HCT116 (cell line): ENCODE data around the gene ASAH2B. TPM values are rescaled to one million over a fixed set of nuclear protein-coding genes. Genes with fewer than 3 reads are reported as not detected.
A peak's percentile ranks its signal among the peaks of the same experiment; 100 is the strongest.
"Not testable (repeated sequence)": the region's sequence is repeated elsewhere in the genome, so short reads cannot be mapped to it uniquely, and the experiment has no call there.

Experiments
- ATAC-seq: fragments of 200-7000 bp; cut with Tn5 transposase; 2 replicates; pipeline ENCODE4 v1.9.1; 2020; ENCODE audit warnings: mild to moderate bottlenecking, moderate library complexity
- BruUV-seq: library from RNA; stranded (reverse); fragments of 400-500 nt; replicated peaks from 2 replicates; lab custom pipeline; 2021; lab: Mats Ljungman, UMichigan
- CTCF ChIA-PET: fragments of 300-600 bp; sonication (Branson Sonifier 250); formaldehyde crosslinking; loops from one replicate; lab custom pipeline; 2021; ENCODE audit warnings: antibody characterized with exemption; lab: Charles Lee
- POLR2A ChIA-PET: fragments of 300-600, 350-600 bp; sonication (Branson Sonifier 250); formaldehyde crosslinking; loops from one replicate; lab custom pipeline; 2021; ENCODE audit warnings: antibody characterized with exemption; lab: Charles Lee
- RAD21 ChIA-PET, 2 experiments: fragments of 300-600 bp; sonication (Branson Sonifier 250); formaldehyde crosslinking; loops; one replicate each; lab custom pipeline; 2023; ENCODE audit warnings: low total read pairs in 2 of 2; ENCODE audit not compliant: uncharacterized antibody in 2 of 2, unreplicated experiment in 2 of 2, low non-redundant PET in 1 of 2; lab: Charles Lee
- DNase-seq: peaks from one replicate; pipeline ENCODE4 v3.0.0-alpha.2; 2010; ENCODE audit warnings: low read depth, low spot score
- H2AFZ ChIP-seq: fragments of 200-600 bp; shearing (Covaris generic), sonication (generic); 2 replicates; pipeline ENCODE4 v1.6.1; 2017; ENCODE audit warnings: low read depth, mixed run types, mixed read lengths, antibody characterized with exemption, low read length; ENCODE audit not compliant: poor library complexity, severe bottlenecking
- H3K27ac ChIP-seq: 2 replicates; pipeline ENCODE4 v1.5.1; 2012; ENCODE audit warnings: low read depth, low read length
- H3K27me3 ChIP-seq: fragments of 200-600 bp; sonication (generic); 2 replicates; pipeline ENCODE4 v1.6.1; 2016; ENCODE audit warnings: mixed run types, low read length, mixed read lengths; ENCODE audit not compliant: insufficient read depth
- H3K36me3 ChIP-seq, 2 experiments: fragments of 200-500 bp in 1 of 2; fragments of 200-600 bp in 1 of 2; sonication (Bioruptor generic) in 1 of 2; sonication (generic) in 1 of 2; 2 replicates each; pipeline versions ENCODE4 v1.5.1 to v1.6.1; 2014 to 2016; ENCODE audit warnings: low read length in 2 of 2, inconsistent platforms in 1 of 2, mixed read lengths in 1 of 2, mixed run types in 1 of 2; ENCODE audit not compliant: insufficient read depth in 2 of 2, control insufficient read depth in 1 of 2
- H3K4me1 ChIP-seq, 2 experiments: fragments of 200-600 bp in 1 of 2; sonication (generic) in 1 of 2; 2 replicates each; pipeline versions ENCODE4 v1.5.1 to v1.6.1; 2012 to 2017; ENCODE audit warnings: low read length in 2 of 2, inconsistent platforms in 1 of 2, mild to moderate bottlenecking in 1 of 2, mixed read lengths in 1 of 2, mixed run types in 1 of 2, moderate library complexity in 1 of 2; ENCODE audit not compliant: insufficient read depth in 2 of 2, control insufficient read depth in 1 of 2
- H3K4me2 ChIP-seq: fragments of 200-600 bp; sonication (generic); 2 replicates; pipeline ENCODE4 v1.6.1; 2017; ENCODE audit warnings: mixed run types, low read length, mixed read lengths
- H3K4me3 ChIP-seq, 2 experiments: fragments of 200-600 bp in 1 of 2; sonication (generic) in 1 of 2; replicated peaks in 1 of 2; 2 replicates each; pipeline ENCODE4 v1.5.1; 2011 to 2016; ENCODE audit warnings: low read length in 2 of 2, control low read depth in 1 of 2, low read depth in 1 of 2, mild to moderate bottlenecking in 1 of 2, mixed read lengths in 1 of 2, mixed run types in 1 of 2
- H3K79me2 ChIP-seq: fragments of 200-600 bp; sonication (generic); 2 replicates; pipeline ENCODE4 v1.6.1; 2017; ENCODE audit warnings: mild to moderate bottlenecking, mixed run types, low read length, moderate library complexity, mixed read lengths; ENCODE audit not compliant: insufficient read depth
- H3K9ac ChIP-seq: fragments of 200-600 bp; sonication (generic); 2 replicates; pipeline ENCODE4 v1.6.1; 2016; ENCODE audit warnings: low read length, mixed read lengths
- H3K9me2 ChIP-seq: fragments of 200-600 bp; sonication (generic), shearing (Covaris generic); 2 replicates; pipeline ENCODE4 v1.6.1; 2017; ENCODE audit warnings: mixed run types, mild to moderate bottlenecking, moderate library complexity; ENCODE audit not compliant: insufficient read depth
- H3K9me3 ChIP-seq, 2 experiments: fragments of 200-500 bp in 1 of 2; fragments of 200-600 bp in 1 of 2; sonication (Bioruptor generic) in 1 of 2; sonication (generic) in 1 of 2; 2 replicates each; pipeline ENCODE4 v1.6.1; 2014 to 2017; ENCODE audit warnings: low read length in 2 of 2, mixed read lengths in 2 of 2, inconsistent platforms in 1 of 2, low read depth in 1 of 2, mild to moderate bottlenecking in 1 of 2, mixed run types in 1 of 2, moderate library complexity in 1 of 2; ENCODE audit not compliant: control insufficient read depth in 1 of 2, insufficient read depth in 1 of 2
- H4K20me1 ChIP-seq: fragments of 200-600 bp; sonication (generic), shearing (Covaris generic); 2 replicates; pipeline ENCODE4 v1.6.1; 2017; ENCODE audit warnings: mixed run types, mild to moderate bottlenecking, moderate library complexity; ENCODE audit not compliant: insufficient read depth
- CTCF ChIP-seq, 3 experiments: fragments of 200-600 bp in 1 of 3; sonication (generic) in 1 of 3; IDR thresholded peaks in 2 of 3; conservative IDR thresholded peaks in 1 of 3; 2 replicates each; pipeline ENCODE4 v1.5.1; 2012 to 2017; ENCODE audit warnings: low read depth in 2 of 3, low read length in 2 of 3, antibody characterized with exemption in 1 of 3, borderline replicate concordance in 1 of 3, control low read depth in 1 of 3, mild to moderate bottlenecking in 1 of 3, mixed read lengths in 1 of 3, mixed run types in 1 of 3, moderate library complexity in 1 of 3; ENCODE audit not compliant: insufficient read depth in 1 of 3
- intact Hi-C: fragments of 100-400 bp; cut with micrococcal nuclease; formaldehyde crosslinking; loops from 2 replicates; pipeline ENCODE4 v1.10.0; 2022
- total RNA-seq: library from RNA; stranded (reverse); gene quantifications from one replicate; pipeline ENCODE4 v1.2.1, GENCODE V29; 2021; ENCODE audit not compliant: unreplicated experiment

Gene ASAH2B
- total RNA-seq, 1 experiment from 2014 or later: 10.8 TPM

GRCh38 chr10:50697819-50698218 is 41.9 kb upstream of the ASAH2B start:
- peak; percentile 98 for ATAC-seq
- H3K4me1 ChIP-seq, H3K27ac ChIP-seq, H3K9me2 ChIP-seq, H3K4me2 ChIP-seq, DNase-seq, H3K27me3 ChIP-seq, H4K20me1 ChIP-seq, H3K4me3 ChIP-seq, H3K79me2 ChIP-seq, RAD21 ChIA-PET, H3K36me3 ChIP-seq, intact Hi-C loops, BruUV-seq, H3K9me3 ChIP-seq, H2AFZ ChIP-seq, CTCF ChIA-PET, H3K9ac ChIP-seq, POLR2A ChIA-PET: not testable (repeated sequence)
- 0 out of 6 replicates have a peak, but pooled peaks of 1 of the 3 experiments have one; percentile 18 for TF ChIP-seq CTCF (IDR thresholded peaks at IDR 0.05 in 2 of 3, conservative IDR thresholded peaks at IDR 0.05 in 1 of 3; ENCODE audit: borderline replicate concordance in 1 of 3, insufficient read depth in 1 of 3, low read depth in 2 of 3, low read length in 2 of 3)

- H3K27me3 ChIP-seq, H4K20me1 ChIP-seq, intact Hi-C loops, RAD21 ChIA-PET, H3K27ac ChIP-seq, CTCF ChIA-PET, H3K4me1 ChIP-seq, H2AFZ ChIP-seq, BruUV-seq, H3K9ac ChIP-seq, H3K9me3 ChIP-seq, DNase-seq, H3K79me2 ChIP-seq, POLR2A ChIA-PET, H3K4me3 ChIP-seq, H3K9me2 ChIP-seq, H3K36me3 ChIP-seq: not testable (repeated sequence)
- peak overlapping the region; percentile 35 for H3K4me2 ChIP-seq
- ATAC-seq: peak; percentile 55
Observed at GRCh38 chr10:50701947-50702346, 37.8 kb upstream of the ASAH2B start.

GRCh38 chr10:50702997-50703396 is 36.7 kb upstream of the ASAH2B start:
- H4K20me1 ChIP-seq, H3K79me2 ChIP-seq, H3K27me3 ChIP-seq, H3K4me3 ChIP-seq, H3K9ac ChIP-seq, ATAC-seq, H3K9me3 ChIP-seq, POLR2A ChIA-PET, H3K36me3 ChIP-seq, H3K9me2 ChIP-seq, H3K27ac ChIP-seq, CTCF ChIA-PET, H3K4me2 ChIP-seq, BruUV-seq, H3K4me1 ChIP-seq, intact Hi-C loops, RAD21 ChIA-PET, DNase-seq, H2AFZ ChIP-seq: not testable (repeated sequence)

GRCh38 chr10:50704436-50705079 is 35.2 kb upstream of the ASAH2B start:
- H3K4me3 ChIP-seq, H3K9me2 ChIP-seq, H3K27me3 ChIP-seq, intact Hi-C loops, H3K36me3 ChIP-seq, H3K4me2 ChIP-seq, BruUV-seq, ATAC-seq, CTCF ChIA-PET, POLR2A ChIA-PET, H3K79me2 ChIP-seq, H4K20me1 ChIP-seq, H3K4me1 ChIP-seq, DNase-seq, H3K9ac ChIP-seq, H3K9me3 ChIP-seq, H2AFZ ChIP-seq, RAD21 ChIA-PET, H3K27ac ChIP-seq: not testable (repeated sequence)
